Loucy (cell line): ENCODE data around the gene MYBPC2.

Source experiments
- H2AFZ ChIP-seq: fragments of 200-600 bp; sonication (generic); 2 replicates; pipeline ENCODE4 v1.6.0; 2016; ENCODE audit warnings: antibody characterized with exemption, mild to moderate bottlenecking, low read length, moderate library complexity
- H3F3A ChIP-seq: fragments of 200-600 bp; 2 replicates; pipeline ENCODE4 v1.6.0; 2016; ENCODE audit warnings: antibody characterized with exemption, low read depth, mild to moderate bottlenecking
- H3K27me3 ChIP-seq: fragments of 200-600 bp; sonication (generic); 2 replicates; pipeline ENCODE4 v1.6.1; 2014; ENCODE audit warnings: low read length, mild to moderate bottlenecking; ENCODE audit not compliant: insufficient read depth, poor library complexity, severe bottlenecking
- H3K36me3 ChIP-seq: fragments of 200-600 bp; sonication (generic); 2 replicates; pipeline ENCODE4 v1.6.1; 2016; ENCODE audit warnings: low read length; ENCODE audit not compliant: insufficient read depth
- H3K4me1 ChIP-seq: fragments of 200-600 bp; sonication (generic); 2 replicates; pipeline ENCODE4 v1.5.1; 2014; ENCODE audit warnings: low read length, mild to moderate bottlenecking; ENCODE audit not compliant: insufficient read depth, poor library complexity, severe bottlenecking
- H3K4me2 ChIP-seq: fragments of 200-600 bp; sonication (generic); 2 replicates; pipeline ENCODE4 v1.6.0; 2014; ENCODE audit warnings: antibody characterized with exemption, low read length, low read depth, mild to moderate bottlenecking; ENCODE audit not compliant: poor library complexity, severe bottlenecking
- H3K4me3 ChIP-seq: fragments of 200-600 bp; sonication (generic); 2 replicates; pipeline ENCODE4 v1.5.1; 2014; ENCODE audit warnings: low read length, mild to moderate bottlenecking, mixed read lengths; ENCODE audit not compliant: poor library complexity, severe bottlenecking
- H3K79me2 ChIP-seq: fragments of 200-600 bp; sonication (generic); 2 replicates; pipeline ENCODE4 v1.6.1; 2014; ENCODE audit warnings: low read length; ENCODE audit not compliant: insufficient read depth
- H3K9ac ChIP-seq: fragments of 200-600 bp; sonication (generic); 2 replicates; pipeline ENCODE4 v1.6.0; 2014; ENCODE audit warnings: mild to moderate bottlenecking, low read depth, low read length, moderate library complexity; ENCODE audit not compliant: poor library complexity, severe bottlenecking
- H3K9me2 ChIP-seq: fragments of 200-600 bp; sonication (generic); replicated peaks from 2 replicates; pipeline ENCODE4 v1.6.1; 2016; ENCODE audit warnings: low read depth, low read length, mixed read lengths
- H3K9me3 ChIP-seq: fragments of 200-600 bp; sonication (generic); 2 replicates; pipeline ENCODE4 v1.6.1; 2014; ENCODE audit warnings: mild to moderate bottlenecking, antibody characterized with exemption, low read length, low read depth; ENCODE audit not compliant: insufficient read depth
- H4K20me1 ChIP-seq: fragments of 200-600 bp; sonication (generic); 2 replicates; pipeline ENCODE4 v1.6.0; 2014; ENCODE audit warnings: antibody characterized with exemption, low read length, mild to moderate bottlenecking; ENCODE audit not compliant: insufficient read depth, poor library complexity, severe bottlenecking
- EZH2phosphoT487 ChIP-seq: fragments of 200-600 bp; IDR thresholded peaks from 2 replicates; pipeline ENCODE4 v1.6.1; 2018; ENCODE audit warnings: antibody characterized with exemption, mild to moderate bottlenecking, moderate library complexity, borderline replicate concordance
- TF ChIP-seq, protein P1 (sequence below): fragments of 200-600 bp; sonication (generic); conservative IDR thresholded peaks from 2 replicates; pipeline ENCODE4 v1.5.1; 2014; ENCODE audit warnings: mild to moderate bottlenecking, antibody characterized with exemption, low read length

The MYBPC2 gene

DNA sequence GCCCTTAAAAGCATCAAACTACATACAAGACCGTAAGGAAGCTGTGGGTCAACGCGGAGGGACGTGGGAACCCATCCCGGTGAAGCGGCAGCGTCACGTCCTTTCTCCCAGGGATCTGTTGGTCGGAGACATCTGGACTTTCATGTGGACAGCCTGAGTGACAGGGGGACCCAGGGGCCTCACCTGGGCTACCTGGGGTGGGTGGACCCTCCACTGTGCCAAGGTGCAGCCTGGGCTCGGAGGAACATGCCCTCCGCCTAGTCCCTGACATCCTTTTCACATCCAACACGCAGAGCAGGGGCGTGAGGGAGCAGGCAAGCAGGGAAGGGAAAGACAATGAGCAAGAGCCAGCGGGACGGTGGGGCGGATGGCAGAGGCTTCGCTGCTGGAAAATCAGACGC, 57.7 kb downstream of the MYBPC2 start:
- H3K9ac ChIP-seq: no peak overlapping the region
- H2AFZ ChIP-seq: no peak overlapping the region
- H3K36me3 ChIP-seq: no peaks in the 10 kb centered on the region
- no peaks in the 10 kb centered on the region for H3K9me2 ChIP-seq
- no peak for TF ChIP-seq EZH2phosphoT487
- TF ChIP-seq, protein P1, sequence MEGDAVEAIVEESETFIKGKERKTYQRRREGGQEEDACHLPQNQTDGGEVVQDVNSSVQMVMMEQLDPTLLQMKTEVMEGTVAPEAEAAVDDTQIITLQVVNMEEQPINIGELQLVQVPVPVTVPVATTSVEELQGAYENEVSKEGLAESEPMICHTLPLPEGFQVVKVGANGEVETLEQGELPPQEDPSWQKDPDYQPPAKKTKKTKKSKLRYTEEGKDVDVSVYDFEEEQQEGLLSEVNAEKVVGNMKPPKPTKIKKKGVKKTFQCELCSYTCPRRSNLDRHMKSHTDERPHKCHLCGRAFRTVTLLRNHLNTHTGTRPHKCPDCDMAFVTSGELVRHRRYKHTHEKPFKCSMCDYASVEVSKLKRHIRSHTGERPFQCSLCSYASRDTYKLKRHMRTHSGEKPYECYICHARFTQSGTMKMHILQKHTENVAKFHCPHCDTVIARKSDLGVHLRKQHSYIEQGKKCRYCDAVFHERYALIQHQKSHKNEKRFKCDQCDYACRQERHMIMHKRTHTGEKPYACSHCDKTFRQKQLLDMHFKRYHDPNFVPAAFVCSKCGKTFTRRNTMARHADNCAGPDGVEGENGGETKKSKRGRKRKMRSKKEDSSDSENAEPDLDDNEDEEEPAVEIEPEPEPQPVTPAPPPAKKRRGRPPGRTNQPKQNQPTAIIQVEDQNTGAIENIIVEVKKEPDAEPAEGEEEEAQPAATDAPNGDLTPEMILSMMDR: no peak
- no peaks in the 10 kb centered on the region for H3F3A ChIP-seq
- H3K4me1 ChIP-seq: no peaks in the 10 kb centered on the region
- peaks cover 3% of the 10 kb centered on the region; the same call in 1 of the 2 replicates for H3K9me3 ChIP-seq
- H3K4me3 ChIP-seq: no peak overlapping the region
- H4K20me1 ChIP-seq: no peaks in the 10 kb centered on the region
- no peak overlapping the region for H3K4me2 ChIP-seq
- no peaks in the 10 kb centered on the region for H3K79me2 ChIP-seq
- no peaks in the 10 kb centered on the region for H3K27me3 ChIP-seq

DNA sequence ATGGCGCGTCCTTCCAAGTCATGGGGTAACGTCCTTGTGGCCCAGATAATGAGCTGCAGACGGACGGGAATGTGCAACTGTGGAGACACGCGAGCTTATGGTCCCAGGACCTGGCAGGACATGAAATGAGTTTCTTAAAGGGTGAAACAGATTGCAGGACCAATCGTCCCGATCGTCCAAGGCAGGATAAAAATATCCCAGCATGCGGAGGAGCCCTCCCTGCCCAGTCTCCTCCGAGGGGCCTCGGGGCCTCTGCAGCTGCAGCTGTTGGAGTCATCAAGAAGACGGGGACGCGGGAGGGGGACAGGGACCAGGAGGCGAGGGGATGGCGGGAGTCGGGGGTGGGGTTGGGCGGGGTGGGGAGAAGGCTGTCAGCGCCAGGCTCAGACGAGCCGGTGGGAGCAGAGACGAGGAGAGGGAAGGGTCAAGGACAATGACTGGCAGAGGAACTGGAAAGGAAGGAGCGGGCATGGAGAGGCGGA, 58.3 kb downstream of the MYBPC2 start:
- H3K79me2 ChIP-seq: no peaks in the 10 kb centered on the region
- no peaks in the 10 kb centered on the region for H3K9me2 ChIP-seq
- no peak overlapping the region for H3K4me3 ChIP-seq
- H4K20me1 ChIP-seq: no peaks in the 10 kb centered on the region
- no peak overlapping the region for H3K4me2 ChIP-seq
- H3K27me3 ChIP-seq: no peaks in the 10 kb centered on the region
- TF ChIP-seq, protein P1: no peak
- TF ChIP-seq EZH2phosphoT487: no peak
- H2AFZ ChIP-seq: no peak overlapping the region
- H3K36me3 ChIP-seq: no peaks in the 10 kb centered on the region
- H3K9ac ChIP-seq: no peak overlapping the region
- H3F3A ChIP-seq: no peaks in the 10 kb centered on the region
- no peaks in the 10 kb centered on the region for H3K4me1 ChIP-seq
- peaks cover 3% of the 10 kb centered on the region; the same call in 1 of the 2 replicates for H3K9me3 ChIP-seq

DNA sequence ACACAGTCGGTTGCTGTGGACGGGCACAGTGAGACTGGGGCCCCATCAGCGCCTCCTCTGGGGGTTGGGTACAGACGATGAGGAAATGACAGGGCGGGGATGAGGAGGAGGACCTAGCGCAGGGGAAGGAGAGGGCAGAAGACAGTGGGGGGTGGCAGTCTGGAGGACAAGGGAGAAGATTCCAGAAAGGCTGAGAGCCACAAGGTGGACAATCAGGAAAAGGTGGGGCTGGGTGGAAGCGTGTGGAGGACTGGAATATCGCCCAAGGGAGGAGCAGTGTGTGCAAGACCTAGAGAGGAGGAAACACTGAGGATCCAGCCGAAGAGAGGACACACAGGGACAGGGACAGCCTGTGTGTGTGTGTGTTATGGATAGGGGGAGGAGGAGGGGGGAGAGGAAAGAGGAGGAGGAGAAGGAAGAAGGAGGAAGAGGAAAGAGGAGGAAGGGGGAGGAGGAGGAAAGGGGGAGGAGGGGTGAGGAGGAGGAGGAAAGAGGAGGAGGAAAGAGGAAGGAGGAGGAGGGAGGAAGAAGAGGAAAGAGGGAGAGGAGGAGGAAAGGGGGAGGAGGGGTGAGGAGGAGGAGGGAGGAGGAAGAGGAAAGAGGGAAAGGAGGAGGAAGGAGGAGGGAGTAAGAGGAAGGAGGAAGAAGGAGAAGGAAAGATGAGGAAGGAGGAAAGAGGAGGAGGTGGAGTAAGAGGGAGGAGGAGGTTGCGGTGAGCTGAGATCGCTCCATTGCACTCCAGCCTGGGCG, 59.8 kb downstream of the MYBPC2 start:
- Histone ChIP-seq H3K9ac (no peak overlapping the region), H4K20me1 (no peaks in the 10 kb centered on the region), H3K4me2 (no peak overlapping the region), H3K79me2 (no peaks in the 10 kb centered on the region), H3K27me3 (no peaks in the 10 kb centered on the region), H3K9me2 (no peaks in the 10 kb centered on the region), H2AFZ (no peak overlapping the region), H3K36me3 (no peaks in the 10 kb centered on the region), H3K4me1 (no peaks in the 10 kb centered on the region), H3K9me3 (peaks cover 3% of the 10 kb centered on the region; the same call in 1 of the 2 replicates), H3F3A (no peaks in the 10 kb centered on the region), H3K4me3 (no peak overlapping the region)
- no peak for TF ChIP-seq EZH2phosphoT487
- TF ChIP-seq, protein P1: no peak
